AG09309 (cell line): ENCODE measurements around the gene CNKSR1.

Experiments used
- DNase-seq: peaks from one replicate; pipeline ENCODE4 v3.0.0-alpha.2; 2010; ENCODE audit warnings: low read depth
- H3K4me3 ChIP-seq: 2 replicates; pipeline ENCODE4 v1.5.1; 2011; ENCODE audit warnings: mild to moderate bottlenecking, low read depth, low read length, moderate library complexity; ENCODE audit not compliant: control insufficient read depth
- TF ChIP-seq, protein P1 (sequence below): IDR thresholded peaks from 2 replicates; pipeline ENCODE4 v1.5.1; 2011; ENCODE audit warnings: mild to moderate bottlenecking, low read depth, low read length, inconsistent platforms; ENCODE audit not compliant: insufficient read depth, control insufficient read depth; ENCODE audit errors: missing control alignments

CNKSR1 gene

GRCh38 chr1:26184086-26184485 is 6.8 kb downstream of the CNKSR1 start:
- TF ChIP-seq, protein P1, sequence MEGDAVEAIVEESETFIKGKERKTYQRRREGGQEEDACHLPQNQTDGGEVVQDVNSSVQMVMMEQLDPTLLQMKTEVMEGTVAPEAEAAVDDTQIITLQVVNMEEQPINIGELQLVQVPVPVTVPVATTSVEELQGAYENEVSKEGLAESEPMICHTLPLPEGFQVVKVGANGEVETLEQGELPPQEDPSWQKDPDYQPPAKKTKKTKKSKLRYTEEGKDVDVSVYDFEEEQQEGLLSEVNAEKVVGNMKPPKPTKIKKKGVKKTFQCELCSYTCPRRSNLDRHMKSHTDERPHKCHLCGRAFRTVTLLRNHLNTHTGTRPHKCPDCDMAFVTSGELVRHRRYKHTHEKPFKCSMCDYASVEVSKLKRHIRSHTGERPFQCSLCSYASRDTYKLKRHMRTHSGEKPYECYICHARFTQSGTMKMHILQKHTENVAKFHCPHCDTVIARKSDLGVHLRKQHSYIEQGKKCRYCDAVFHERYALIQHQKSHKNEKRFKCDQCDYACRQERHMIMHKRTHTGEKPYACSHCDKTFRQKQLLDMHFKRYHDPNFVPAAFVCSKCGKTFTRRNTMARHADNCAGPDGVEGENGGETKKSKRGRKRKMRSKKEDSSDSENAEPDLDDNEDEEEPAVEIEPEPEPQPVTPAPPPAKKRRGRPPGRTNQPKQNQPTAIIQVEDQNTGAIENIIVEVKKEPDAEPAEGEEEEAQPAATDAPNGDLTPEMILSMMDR = no peak
- no peak for DNase-seq
- no peak overlapping the region for H3K4me3 ChIP-seq

GRCh38 chr1:26184883-26185282 is 7.6 kb downstream of the CNKSR1 start:
- no peak for DNase-seq
- H3K4me3 ChIP-seq = no peak overlapping the region
- TF ChIP-seq, protein P1 = no peak

GRCh38 chr1:26187882-26188281 is 10.6 kb downstream of the CNKSR1 start:
- TF ChIP-seq, protein P1 = no peak
- no peak overlapping the region for H3K4me3 ChIP-seq
- no peak for DNase-seq

DNA sequence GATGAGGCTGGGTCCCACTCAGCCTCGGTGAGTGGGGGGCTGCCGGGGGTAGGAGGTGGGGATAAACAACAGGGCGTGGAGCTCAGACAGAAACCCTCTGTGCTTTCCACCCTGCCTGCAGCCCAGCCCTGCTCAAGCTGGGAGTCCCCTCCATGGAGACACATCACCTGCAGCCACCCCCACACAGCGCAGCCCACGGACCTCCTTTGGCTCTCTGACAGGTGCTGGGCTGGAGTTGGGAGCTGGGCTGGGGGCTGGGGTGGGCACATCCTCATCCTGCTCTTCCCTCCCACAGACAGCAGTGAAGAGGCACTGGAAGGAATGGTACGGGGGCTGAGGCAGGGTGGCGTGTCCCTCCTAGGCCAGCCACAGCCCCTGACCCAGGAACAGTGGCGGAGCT is 11.2 kb downstream of the CNKSR1 start:
- DNase-seq = no peak
- no peak overlapping the region for H3K4me3 ChIP-seq
- TF ChIP-seq, protein P1 = no peak

DNA sequence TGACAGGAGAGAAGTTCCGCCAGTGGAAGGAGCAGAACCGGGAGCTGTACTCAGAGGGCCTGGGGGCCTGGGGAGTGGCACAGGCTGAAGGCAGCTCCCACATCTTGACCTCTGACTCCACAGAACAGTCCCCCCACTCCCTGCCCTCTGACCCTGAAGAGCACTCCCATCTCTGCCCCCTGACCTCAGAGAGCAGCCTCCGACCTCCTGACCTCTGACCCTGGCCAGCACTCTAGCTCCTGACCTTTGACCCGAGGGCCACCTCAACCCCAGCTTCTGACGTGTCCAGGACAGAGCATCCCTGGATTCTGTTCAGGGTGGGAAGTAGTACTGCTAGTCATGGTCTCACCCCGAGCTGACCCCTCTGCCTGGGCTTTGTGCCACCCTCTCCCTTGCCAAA is 12.0 kb downstream of the CNKSR1 start:
- no peak for DNase-seq
- no peak overlapping the region for H3K4me3 ChIP-seq
- TF ChIP-seq, protein P1 = no peak

- H3K4me3 ChIP-seq = no peak overlapping the region
- no peak for DNase-seq
- TF ChIP-seq, protein P1 = no peak
These were observed 12.5 kb downstream of the CNKSR1 start for GRCh38 chr1:26189751-26190275.
